GM18873 (cell line): ENCODE measurements around the gene CCDC179.

Experiments
- ATAC-seq: cut with Tn5 transposase; IDR thresholded peaks from one replicate; pipeline ENCODE4 v1.9.1; 2021; ENCODE audit warnings: mild to moderate bottlenecking, moderate library complexity, moderate number of reproducible peaks; ENCODE audit not compliant: unreplicated experiment, low FRiP score

Gene CCDC179

GRCh38 chr11:22808571-22809197, 51.6 kb downstream of the CCDC179 start:
- peak; percentile 4 for ATAC-seq

- peak; percentile 95 for ATAC-seq
Measured at GRCh38 chr11:22807855-22808570, 52.3 kb downstream of the CCDC179 start.

GRCh38 chr11:22807391-22807790, 52.9 kb downstream of the CCDC179 start:
- no peak for ATAC-seq

- no peak for ATAC-seq
Measured at GRCh38 chr11:22802861-22803260, 57.4 kb downstream of the CCDC179 start.

GRCh38 chr11:22800482-22800881, 59.8 kb downstream of the CCDC179 start:
- ATAC-seq: no peak

GRCh38 chr11:22798901-22799300, 61.4 kb downstream of the CCDC179 start:
- ATAC-seq: no peak

GRCh38 chr11:22797047-22797446, 63.2 kb downstream of the CCDC179 start:
- no peak for ATAC-seq
